OCI-LY1 (cell line): Measurements from ENCODE around the gene POLK.

ENCODE experiments used
- CTCF ChIP-seq: fragments of 200-600 bp; sonication (generic), shearing (Covaris generic); IDR thresholded peaks from 2 replicates; pipeline ENCODE4 v1.5.1; 2017; ENCODE audit warnings: mild to moderate bottlenecking, antibody characterized with exemption, low read length, moderate library complexity, mixed read lengths
- EZH2 ChIP-seq: fragments of 200-600 bp; sonication (generic), shearing (Covaris generic); IDR thresholded peaks from 2 replicates; pipeline ENCODE4 v1.8.0; 2017; ENCODE audit warnings: borderline replicate concordance, mixed run types, mild to moderate bottlenecking, antibody characterized with exemption, low read length, moderate library complexity, mixed read lengths

GRCh38 chr5:75566710-75567309 lies 55.1 kb downstream of the POLK start:
- TF ChIP-seq CTCF: no peak
- TF ChIP-seq EZH2: no peak
